Keratinocyte (primary cell): ENCODE data around the gene ASB15. TPM values are rescaled to one million over a fixed set of nuclear protein-coding genes. Genes with fewer than 3 reads are reported as not detected.

ENCODE experiments used
- DNase-seq: peaks from one replicate; pipeline ENCODE4 v3.0.0-alpha.2; 2011; ENCODE audit warnings: low read depth, missing footprints, low spot score
- FAIRE-seq: peaks from 2 replicates; lab custom pipeline; 2011; peaks lifted over from hg19 to GRCh38; lab: Jason Lieb, UNC
- H2AFZ ChIP-seq: 2 replicates; pipeline ENCODE4 v1.6.0; 2012; ENCODE audit warnings: low read length, control low read depth, inconsistent platforms; ENCODE audit not compliant: control insufficient read depth
- H3K27ac ChIP-seq: 2 replicates; pipeline ENCODE4 v1.5.1; 2011; ENCODE audit warnings: low read length; ENCODE audit not compliant: control insufficient read depth, insufficient read depth
- H3K27me3 ChIP-seq: 3 replicates; pipeline ENCODE4 v1.6.0; 2011; ENCODE audit warnings: low read length; ENCODE audit not compliant: control insufficient read depth, insufficient read depth; ENCODE audit errors: extremely low read depth
- H3K36me3 ChIP-seq, 2 experiments: 2 replicates in 1 of 2; 3 replicates in 1 of 2; pipeline ENCODE4 v1.5.1; 2011; ENCODE audit warnings: low read length in 2 of 2, mild to moderate bottlenecking in 1 of 2; ENCODE audit not compliant: control insufficient read depth in 2 of 2, insufficient read depth in 2 of 2; ENCODE audit errors: extremely low read depth in 1 of 2
- H3K4me1 ChIP-seq: 3 replicates; pipeline ENCODE4 v1.5.1; 2011; ENCODE audit warnings: low read length; ENCODE audit not compliant: control insufficient read depth, insufficient read depth; ENCODE audit errors: extremely low read depth
- H3K4me2 ChIP-seq: 3 replicates; pipeline ENCODE4 v1.6.0; 2011; ENCODE audit warnings: low read depth, low read length; ENCODE audit not compliant: control insufficient read depth, insufficient read depth; ENCODE audit errors: extremely low read depth
- H3K4me3 ChIP-seq, 3 experiments: fragments of 200-600 bp in 1 of 3; sonication (generic) in 1 of 3; 2 replicates in 2 of 3; 3 replicates in 1 of 3; pipeline ENCODE4 v1.5.1; 2011 to 2016; ENCODE audit warnings: low read length in 3 of 3, mild to moderate bottlenecking in 3 of 3, control low read depth in 2 of 3, inconsistent platforms in 1 of 3, low read depth in 1 of 3, mixed read lengths in 1 of 3, mixed run types in 1 of 3, moderate library complexity in 1 of 3; ENCODE audit not compliant: control insufficient read depth in 2 of 3, insufficient read depth in 2 of 3; ENCODE audit errors: extremely low read depth in 1 of 3
- H3K79me2 ChIP-seq: 2 replicates; pipeline ENCODE4 v1.6.0; 2012; ENCODE audit warnings: low read length; ENCODE audit not compliant: control insufficient read depth, insufficient read depth
- H3K9ac ChIP-seq: 3 replicates; pipeline ENCODE4 v1.6.0; 2011; ENCODE audit warnings: low read length; ENCODE audit not compliant: control insufficient read depth, insufficient read depth; ENCODE audit errors: extremely low read depth
- H3K9me1 ChIP-seq: 3 replicates; pipeline ENCODE4 v1.6.0; 2011; ENCODE audit warnings: low read length; ENCODE audit not compliant: control insufficient read depth, insufficient read depth; ENCODE audit errors: extremely low read depth
- H3K9me3 ChIP-seq: 2 replicates; pipeline ENCODE4 v1.5.1; 2012; ENCODE audit warnings: low read depth, low read length; ENCODE audit not compliant: control insufficient read depth
- H4K20me1 ChIP-seq: 3 replicates; pipeline ENCODE4 v1.6.0; 2011; ENCODE audit warnings: low read length; ENCODE audit not compliant: control insufficient read depth, insufficient read depth; ENCODE audit errors: extremely low read depth
- EZH2 ChIP-seq: IDR thresholded peaks from one replicate; pipeline ENCODE4 v1.6.1; 2012; ENCODE audit warnings: inconsistent platforms, mild to moderate bottlenecking, low read length, moderate library complexity
- dilution Hi-C: fragments of 300-500 bp; cut with MboI; formaldehyde crosslinking; loops from one replicate; pipeline ENCODE4 v1.7.0; 2020; ENCODE audit warnings: low sequenced_read_pairs; ENCODE audit not compliant: extremely low pct_ligation_motif_present
- polyA plus RNA-seq, 5 experiments: library from polyadenylated mRNA; depleted of rRNA in 3 of 5; stranded (reverse) in 3 of 5; stranded (forward) in 1 of 5; unstranded in 1 of 5; fragments of >200 nt; gene quantifications; 1 replicate in 1 of 5; 2 replicates in 3 of 5; 3 replicates in 1 of 5; pipeline versions ENCODE4 v1.2.1 to v1.2.3, GENCODE V29; 2011 to 2012; ENCODE audit warnings: missing spikeins in 2 of 5, low read depth in 1 of 5, low replicate concordance in 1 of 5
- TF ChIP-seq, protein P1 (sequence below), 3 experiments: IDR thresholded peaks in 1 of 3; conservative IDR thresholded peaks in 1 of 3; optimal IDR thresholded peaks in 1 of 3; 2 replicates in 2 of 3; 3 replicates in 1 of 3; pipeline versions ENCODE3 to v1.5.1; 2011; ENCODE audit warnings: low read length in 3 of 3, mild to moderate bottlenecking in 3 of 3, moderate library complexity in 2 of 3, control low read depth in 1 of 3, inconsistent platforms in 1 of 3; ENCODE audit not compliant: insufficient read depth in 2 of 3; ENCODE audit errors: extremely low read depth in 1 of 3

Gene ASB15
- polyA plus RNA-seq, 1 donor (not counting 4 experiments of a cell fraction or from before 2014, with no cell fraction given): not detected

GRCh38 chr7:123665157-123665556 lies 63.5 kb downstream of the ASB15 start:
- TF ChIP-seq, protein P1, sequence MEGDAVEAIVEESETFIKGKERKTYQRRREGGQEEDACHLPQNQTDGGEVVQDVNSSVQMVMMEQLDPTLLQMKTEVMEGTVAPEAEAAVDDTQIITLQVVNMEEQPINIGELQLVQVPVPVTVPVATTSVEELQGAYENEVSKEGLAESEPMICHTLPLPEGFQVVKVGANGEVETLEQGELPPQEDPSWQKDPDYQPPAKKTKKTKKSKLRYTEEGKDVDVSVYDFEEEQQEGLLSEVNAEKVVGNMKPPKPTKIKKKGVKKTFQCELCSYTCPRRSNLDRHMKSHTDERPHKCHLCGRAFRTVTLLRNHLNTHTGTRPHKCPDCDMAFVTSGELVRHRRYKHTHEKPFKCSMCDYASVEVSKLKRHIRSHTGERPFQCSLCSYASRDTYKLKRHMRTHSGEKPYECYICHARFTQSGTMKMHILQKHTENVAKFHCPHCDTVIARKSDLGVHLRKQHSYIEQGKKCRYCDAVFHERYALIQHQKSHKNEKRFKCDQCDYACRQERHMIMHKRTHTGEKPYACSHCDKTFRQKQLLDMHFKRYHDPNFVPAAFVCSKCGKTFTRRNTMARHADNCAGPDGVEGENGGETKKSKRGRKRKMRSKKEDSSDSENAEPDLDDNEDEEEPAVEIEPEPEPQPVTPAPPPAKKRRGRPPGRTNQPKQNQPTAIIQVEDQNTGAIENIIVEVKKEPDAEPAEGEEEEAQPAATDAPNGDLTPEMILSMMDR (optimal IDR thresholded peaks at IDR 0.05 in 1 of 3, IDR thresholded peaks at IDR 0.05 in 1 of 3, conservative IDR thresholded peaks at IDR 0.05 in 1 of 3; ENCODE audit: extremely low read depth in 1 of 3, insufficient read depth in 2 of 3, low read length in 3 of 3): no peak
- TF ChIP-seq EZH2: no peak
- H3K9ac ChIP-seq: no peak overlapping the region
- DNase-seq: no peak
- H3K4me3 ChIP-seq: no peak overlapping the region
- no peak overlapping the region for H3K4me2 ChIP-seq
- no peaks in the 10 kb centered on the region for H4K20me1 ChIP-seq
- dilution Hi-C loops: no loop called here
- no peak for FAIRE-seq
- no peak overlapping the region for H3K27ac ChIP-seq
- no peaks in the 10 kb centered on the region for H3K36me3 ChIP-seq
- no peaks in the 10 kb centered on the region for H3K27me3 ChIP-seq
- no peaks in the 10 kb centered on the region for H3K9me1 ChIP-seq
- no peaks in the 10 kb centered on the region for H3K9me3 ChIP-seq
- no peaks in the 10 kb centered on the region for H3K4me1 ChIP-seq
- no peaks in the 10 kb centered on the region for H3K79me2 ChIP-seq
- no peak overlapping the region for H2AFZ ChIP-seq

GRCh38 chr7:123665896-123666295 lies 64.3 kb downstream of the ASB15 start:
- Histone ChIP-seq H3K9ac (no peak overlapping the region), H3K4me1 (no peaks in the 10 kb centered on the region), H3K4me2 (no peak overlapping the region), H3K36me3 (no peaks in the 10 kb centered on the region), H3K4me3 (no peak overlapping the region), H3K9me1 (no peaks in the 10 kb centered on the region), H4K20me1 (no peaks in the 10 kb centered on the region), H3K79me2 (no peaks in the 10 kb centered on the region), H3K27me3 (no peaks in the 10 kb centered on the region), H2AFZ (no peak overlapping the region), H3K27ac (no peak overlapping the region), H3K9me3 (no peaks in the 10 kb centered on the region)
- TF ChIP-seq, protein P1 (optimal IDR thresholded peaks at IDR 0.05 in 1 of 3, IDR thresholded peaks at IDR 0.05 in 1 of 3, conservative IDR thresholded peaks at IDR 0.05 in 1 of 3; ENCODE audit: extremely low read depth in 1 of 3, insufficient read depth in 2 of 3, low read length in 3 of 3): no peak
- TF ChIP-seq EZH2: no peak
- no peak for DNase-seq
- FAIRE-seq: no peak
- dilution Hi-C loops: no loop called here
